ENCODE data around the gene GNA15. TPM values are rescaled to one million over a fixed set of nuclear protein-coding genes. Genes with fewer than 3 reads are reported as not detected.

The GNA15 gene
- total and polyA plus RNA-seq, 2 of the 8 experiments (the other 6 are each of a cell fraction or from before 2014, with no cell fraction given), result 0.26 to 0.45 TPM

DNA sequence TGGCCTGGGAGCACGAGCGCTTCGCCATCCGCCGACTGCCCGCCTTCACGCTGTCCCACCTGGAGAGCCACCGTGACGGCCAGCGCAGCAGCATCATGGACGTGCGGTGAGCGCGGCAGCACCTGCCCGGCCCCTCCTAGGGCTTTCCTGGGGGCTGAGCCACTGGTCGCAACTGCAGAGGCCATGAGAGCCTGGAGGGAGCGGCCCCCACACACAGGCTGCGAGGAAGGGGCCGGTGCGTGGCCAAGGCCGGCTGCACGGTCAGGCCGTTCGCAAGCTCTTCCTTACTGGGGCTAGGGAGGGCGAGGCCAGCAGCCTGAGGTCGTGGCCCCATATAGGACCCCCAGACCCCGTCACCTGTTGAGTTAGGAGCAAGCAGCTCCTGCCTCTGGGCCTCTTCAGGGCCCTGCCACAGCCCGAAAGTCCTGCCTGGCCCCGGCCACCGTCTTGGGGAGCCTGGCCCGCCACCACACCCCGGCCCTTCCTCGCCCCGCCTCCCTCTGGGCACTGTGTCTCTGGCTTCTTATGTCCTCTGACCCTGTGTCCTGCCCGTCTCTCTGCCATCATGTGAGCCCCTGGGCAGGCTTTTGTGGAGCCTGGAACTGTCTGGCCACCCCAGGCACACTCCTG, 68.9 kb downstream of the GNA15 start:
- Histone ChIP-seq H3K4me1 (replicated peaks in 1 of 4; ENCODE audit: control insufficient read depth in 3 of 4, insufficient read depth in 4 of 4, low read length in 3 of 4) (no peaks in the 10 kb centered on the region; a peak in 1 of 7 replicates), H2BK5ac (ENCODE audit: low read depth, low read length) (no peak overlapping the region), H4K91ac (replicated peaks; ENCODE audit: insufficient read length, low read length) (no peak overlapping the region), H3K56ac (replicated peaks; ENCODE audit: insufficient read length, low read depth, low read length) (no peak overlapping the region), H3K23me2 (ENCODE audit: low read depth, low read length) (no peaks in the 10 kb centered on the region), H2BK15ac (ENCODE audit: low read length) (no peak overlapping the region), H3K9me3 (ENCODE audit: insufficient read depth in 2 of 2, low read depth in 1 of 2, low read length in 1 of 2) (no peaks in the 10 kb centered on the region), H3K4ac (replicated peaks; ENCODE audit: insufficient read length, low read depth, low read length) (no peak overlapping the region), H3K4me3 (ENCODE audit: extremely low read depth in 1 of 4, insufficient read depth in 2 of 4, low read depth in 3 of 4, low read length in 4 of 4) (no peak overlapping the region), H3K36me3 (ENCODE audit: control insufficient read depth in 2 of 4, insufficient read depth in 4 of 4, low read length in 3 of 4) (peaks cover 5 to 53% (median 17%) of the 10 kb centered on the region in 4 experiments; a peak in 5 of 8 replicates), H4K5ac (ENCODE audit: insufficient read length, low read depth, low read length) (no peak overlapping the region), H3K79me2 (ENCODE audit: control insufficient read depth in 1 of 2, insufficient read depth in 2 of 2, low read length in 2 of 2) (no peaks in the 10 kb centered on the region), H4K8ac (ENCODE audit: extremely low read depth, insufficient read depth, low read length) (no peak overlapping the region), H2AFZ (ENCODE audit: low read length) (no peak overlapping the region), H2BK12ac (ENCODE audit: low read depth, low read length) (no peak overlapping the region), H3K4me2 (ENCODE audit: insufficient read depth in 1 of 2, low read depth in 2 of 2, low read length in 2 of 2) (no peak overlapping the region), H3K79me1 (ENCODE audit: low read depth, low read length) (no peaks in the 10 kb centered on the region), H2BK20ac (ENCODE audit: low read length) (no peak overlapping the region), H2AK5ac (ENCODE audit: low read depth, low read length) (no peak overlapping the region), H3K18ac (ENCODE audit: extremely low read depth, low read length) (no peak overlapping the region), H3K9ac (replicated peaks in 1 of 4; ENCODE audit: extremely low read depth in 1 of 4, low read depth in 3 of 4, low read length in 3 of 4) (no peak overlapping the region), H3K14ac (ENCODE audit: insufficient read length) (no peak overlapping the region), H4K20me1 (replicated peaks in 1 of 2; ENCODE audit: control insufficient read depth in 1 of 2, insufficient read depth in 2 of 2, low read length in 2 of 2) (peaks cover 0 to 16% of the 10 kb centered on the region in 2 experiments), H3K23ac (ENCODE audit: insufficient read length) (no peak overlapping the region), H2BK120ac (replicated peaks; ENCODE audit: low read depth, low read length) (no peak overlapping the region), H3K27ac (ENCODE audit: low read depth, low read length) (no peak overlapping the region), H3K27me3 (replicated peaks in 1 of 4; ENCODE audit: control insufficient read depth in 3 of 4, extremely low read depth in 1 of 4, insufficient read depth in 3 of 4, low read length in 3 of 4) (no peaks in the 10 kb centered on the region)
- DNase-seq (ENCODE audit: low read depth in 1 of 2, low spot score in 2 of 2), result no peak
- no peak for FAIRE-seq
- ChIA-PET CTCF (ENCODE audit: partially characterized antibody) (no interaction called here), POLR2A (ENCODE audit: partially characterized antibody) (interaction anchor here (1.0 kb wide), 1 partner anchor 9 kb away, joined by 3 read pairs; no protein-coding TSS in a partner anchor)
- WGBS, 2 experiments (ENCODE audit: extremely low coverage in 1 of 2, insufficient coverage in 1 of 2, insufficient read length in 1 of 2, insufficient replicate concordance in 2 of 2, low coverage in 1 of 2, low lambda C conversion rate in 2 of 2, missing lambda C conversion rate in 1 of 2), result 90% methylated on average over 33 of the region's 35 CpGs; no CpG with 5 or more reads in 1 of the 2 experiments
